Loucy (cell line): ENCODE measurements around the gene LCE3A.

Experiments used
- H2AFZ ChIP-seq: fragments of 200-600 bp; sonication (generic); 2 replicates; pipeline ENCODE4 v1.6.0; 2016; ENCODE audit warnings: antibody characterized with exemption, mild to moderate bottlenecking, low read length, moderate library complexity
- H3F3A ChIP-seq: fragments of 200-600 bp; 2 replicates; pipeline ENCODE4 v1.6.0; 2016; ENCODE audit warnings: antibody characterized with exemption, low read depth, mild to moderate bottlenecking
- H3K27me3 ChIP-seq: fragments of 200-600 bp; sonication (generic); 2 replicates; pipeline ENCODE4 v1.6.1; 2014; ENCODE audit warnings: low read length, mild to moderate bottlenecking; ENCODE audit not compliant: insufficient read depth, poor library complexity, severe bottlenecking
- H3K36me3 ChIP-seq: fragments of 200-600 bp; sonication (generic); 2 replicates; pipeline ENCODE4 v1.6.1; 2016; ENCODE audit warnings: low read length; ENCODE audit not compliant: insufficient read depth
- H3K4me1 ChIP-seq: fragments of 200-600 bp; sonication (generic); 2 replicates; pipeline ENCODE4 v1.5.1; 2014; ENCODE audit warnings: low read length, mild to moderate bottlenecking; ENCODE audit not compliant: insufficient read depth, poor library complexity, severe bottlenecking
- H3K4me2 ChIP-seq: fragments of 200-600 bp; sonication (generic); 2 replicates; pipeline ENCODE4 v1.6.0; 2014; ENCODE audit warnings: antibody characterized with exemption, low read length, low read depth, mild to moderate bottlenecking; ENCODE audit not compliant: poor library complexity, severe bottlenecking
- H3K4me3 ChIP-seq: fragments of 200-600 bp; sonication (generic); 2 replicates; pipeline ENCODE4 v1.5.1; 2014; ENCODE audit warnings: low read length, mild to moderate bottlenecking, mixed read lengths; ENCODE audit not compliant: poor library complexity, severe bottlenecking
- H3K79me2 ChIP-seq: fragments of 200-600 bp; sonication (generic); 2 replicates; pipeline ENCODE4 v1.6.1; 2014; ENCODE audit warnings: low read length; ENCODE audit not compliant: insufficient read depth
- H3K9ac ChIP-seq: fragments of 200-600 bp; sonication (generic); 2 replicates; pipeline ENCODE4 v1.6.0; 2014; ENCODE audit warnings: mild to moderate bottlenecking, low read depth, low read length, moderate library complexity; ENCODE audit not compliant: poor library complexity, severe bottlenecking
- H3K9me2 ChIP-seq: fragments of 200-600 bp; sonication (generic); replicated peaks from 2 replicates; pipeline ENCODE4 v1.6.1; 2016; ENCODE audit warnings: low read depth, low read length, mixed read lengths
- H3K9me3 ChIP-seq: fragments of 200-600 bp; sonication (generic); 2 replicates; pipeline ENCODE4 v1.6.1; 2014; ENCODE audit warnings: mild to moderate bottlenecking, antibody characterized with exemption, low read length, low read depth; ENCODE audit not compliant: insufficient read depth
- H4K20me1 ChIP-seq: fragments of 200-600 bp; sonication (generic); 2 replicates; pipeline ENCODE4 v1.6.0; 2014; ENCODE audit warnings: antibody characterized with exemption, low read length, mild to moderate bottlenecking; ENCODE audit not compliant: insufficient read depth, poor library complexity, severe bottlenecking
- EZH2phosphoT487 ChIP-seq: fragments of 200-600 bp; IDR thresholded peaks from 2 replicates; pipeline ENCODE4 v1.6.1; 2018; ENCODE audit warnings: antibody characterized with exemption, mild to moderate bottlenecking, moderate library complexity, borderline replicate concordance
- TF ChIP-seq, protein P1 (sequence below): fragments of 200-600 bp; sonication (generic); conservative IDR thresholded peaks from 2 replicates; pipeline ENCODE4 v1.5.1; 2014; ENCODE audit warnings: mild to moderate bottlenecking, antibody characterized with exemption, low read length

Gene LCE3A

DNA sequence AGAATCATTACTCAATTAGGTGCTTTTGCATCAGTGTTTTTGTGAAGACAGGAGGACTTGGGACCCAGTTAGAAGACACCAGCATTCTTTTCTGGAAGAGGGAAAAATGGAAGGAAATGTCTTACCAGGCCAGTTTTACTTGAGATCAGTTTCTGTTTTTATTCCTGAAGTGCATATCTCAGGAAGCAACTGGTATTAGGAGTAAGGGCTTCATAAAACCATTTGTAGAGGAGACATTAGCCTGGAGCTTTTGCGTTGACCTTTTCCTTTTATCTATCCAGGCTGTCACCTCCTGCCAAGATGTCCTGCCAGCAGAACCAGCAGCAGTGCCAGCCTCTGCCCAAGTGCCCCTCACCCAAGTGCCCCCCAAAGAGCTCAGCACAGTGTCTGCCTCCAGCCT, 9.4 kb downstream of the LCE3A start, which contains the start of gene LCE3B:
Gene LCE3B (plus strand): TSS at position 301 of the 400 bp plus-strand sequence. CDS start 0 bp downstream, at position 301.
- no peak within 1 kb of the TSS for H3K4me3 ChIP-seq
- no peaks in the 10 kb centered on the region for H3K27me3 ChIP-seq
- H3K4me2 ChIP-seq: no peak within 1 kb of the TSS
- H3K9me3 ChIP-seq: peaks cover 1% of the 10 kb centered on the region; the same call in 1 of the 2 replicates
- H3K9me2 ChIP-seq: no peaks in the 10 kb centered on the region
- H3K4me1 ChIP-seq: no peaks in the 10 kb centered on the region
- H2AFZ ChIP-seq: no peak within 1 kb of the TSS
- H3F3A ChIP-seq: no peaks in the 10 kb centered on the region
- H3K79me2 ChIP-seq: no peaks in the 10 kb centered on the region
- no peak for TF ChIP-seq EZH2phosphoT487
- TF ChIP-seq, protein P1, sequence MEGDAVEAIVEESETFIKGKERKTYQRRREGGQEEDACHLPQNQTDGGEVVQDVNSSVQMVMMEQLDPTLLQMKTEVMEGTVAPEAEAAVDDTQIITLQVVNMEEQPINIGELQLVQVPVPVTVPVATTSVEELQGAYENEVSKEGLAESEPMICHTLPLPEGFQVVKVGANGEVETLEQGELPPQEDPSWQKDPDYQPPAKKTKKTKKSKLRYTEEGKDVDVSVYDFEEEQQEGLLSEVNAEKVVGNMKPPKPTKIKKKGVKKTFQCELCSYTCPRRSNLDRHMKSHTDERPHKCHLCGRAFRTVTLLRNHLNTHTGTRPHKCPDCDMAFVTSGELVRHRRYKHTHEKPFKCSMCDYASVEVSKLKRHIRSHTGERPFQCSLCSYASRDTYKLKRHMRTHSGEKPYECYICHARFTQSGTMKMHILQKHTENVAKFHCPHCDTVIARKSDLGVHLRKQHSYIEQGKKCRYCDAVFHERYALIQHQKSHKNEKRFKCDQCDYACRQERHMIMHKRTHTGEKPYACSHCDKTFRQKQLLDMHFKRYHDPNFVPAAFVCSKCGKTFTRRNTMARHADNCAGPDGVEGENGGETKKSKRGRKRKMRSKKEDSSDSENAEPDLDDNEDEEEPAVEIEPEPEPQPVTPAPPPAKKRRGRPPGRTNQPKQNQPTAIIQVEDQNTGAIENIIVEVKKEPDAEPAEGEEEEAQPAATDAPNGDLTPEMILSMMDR: no peak
- H3K9ac ChIP-seq: no peak within 1 kb of the TSS
- no peaks in the 10 kb centered on the region for H4K20me1 ChIP-seq
- H3K36me3 ChIP-seq: no peaks in the 10 kb centered on the region

DNA sequence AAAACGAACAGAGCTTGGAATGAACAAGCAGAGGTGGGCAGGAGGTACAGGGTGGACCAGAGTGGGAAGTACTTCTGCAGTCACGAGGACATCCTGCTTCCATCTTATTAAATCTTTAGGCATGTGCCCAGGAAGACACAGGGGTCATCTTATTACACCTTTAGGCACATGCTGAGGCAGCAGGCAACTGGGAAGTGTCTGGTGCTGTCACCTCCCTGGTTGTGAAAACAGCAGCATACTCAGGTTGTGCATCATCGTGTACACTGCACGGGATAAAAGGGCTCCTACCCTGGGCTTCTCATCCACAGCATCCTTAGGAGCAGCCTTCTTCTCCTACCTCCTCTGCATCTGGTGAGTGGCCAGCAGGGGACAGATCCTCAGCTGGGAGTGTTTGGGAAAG, 23.0 kb downstream of the LCE3A start, which contains the start of gene LCE3C:
Gene LCE3C (plus strand): TSS at position 301 of the 400 bp plus-strand sequence. CDS start 498 bp downstream, outside the sequence.
- Histone ChIP-seq H3K79me2 (no peaks in the 10 kb centered on the region), H4K20me1 (no peaks in the 10 kb centered on the region), H3K9me3 (no peaks in the 10 kb centered on the region), H3K27me3 (no peaks in the 10 kb centered on the region), H3K9me2 (no peaks in the 10 kb centered on the region), H3K4me3 (no peak within 1 kb of the TSS), H3F3A (no peaks in the 10 kb centered on the region), H3K36me3 (no peaks in the 10 kb centered on the region), H3K4me2 (no peak within 1 kb of the TSS), H3K9ac (no peak within 1 kb of the TSS), H2AFZ (no peak within 1 kb of the TSS), H3K4me1 (no peaks in the 10 kb centered on the region)
- TF ChIP-seq EZH2phosphoT487: no peak
- TF ChIP-seq, protein P1: no peak

DNA sequence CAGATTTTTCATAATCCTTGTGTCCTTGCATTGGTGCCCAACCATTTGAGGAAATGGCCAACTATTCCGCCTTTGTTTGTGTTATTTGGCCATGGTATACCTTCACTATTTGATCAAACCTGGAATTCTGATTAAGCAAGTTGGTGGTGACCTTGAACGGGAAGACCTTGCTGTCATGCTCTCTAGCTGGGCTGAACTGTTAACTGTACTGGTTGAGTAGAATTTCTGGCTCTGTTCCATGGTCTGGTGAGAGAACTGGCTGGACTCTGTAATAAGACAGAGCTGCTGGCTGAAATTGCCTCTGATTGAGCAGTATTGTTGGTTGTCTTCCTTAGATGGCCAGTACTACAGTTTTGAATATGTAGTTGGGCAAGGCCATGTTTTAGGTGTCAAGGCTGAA, 25.9 kb downstream of the LCE3A start:
- H3K9me3 ChIP-seq: no peaks in the 10 kb centered on the region
- no peak overlapping the region for H3K9ac ChIP-seq
- no peaks in the 10 kb centered on the region for H3K9me2 ChIP-seq
- no peaks in the 10 kb centered on the region for H3K4me1 ChIP-seq
- H3K36me3 ChIP-seq: no peaks in the 10 kb centered on the region
- H3K27me3 ChIP-seq: no peaks in the 10 kb centered on the region
- no peak overlapping the region for H3K4me2 ChIP-seq
- H3K4me3 ChIP-seq: no peak overlapping the region
- H3F3A ChIP-seq: no peaks in the 10 kb centered on the region
- H4K20me1 ChIP-seq: no peaks in the 10 kb centered on the region
- no peak overlapping the region for H2AFZ ChIP-seq
- TF ChIP-seq, protein P1: no peak
- TF ChIP-seq EZH2phosphoT487: no peak
- no peaks in the 10 kb centered on the region for H3K79me2 ChIP-seq
